ENCODE measurements around the gene CYP2W1.

DNA sequence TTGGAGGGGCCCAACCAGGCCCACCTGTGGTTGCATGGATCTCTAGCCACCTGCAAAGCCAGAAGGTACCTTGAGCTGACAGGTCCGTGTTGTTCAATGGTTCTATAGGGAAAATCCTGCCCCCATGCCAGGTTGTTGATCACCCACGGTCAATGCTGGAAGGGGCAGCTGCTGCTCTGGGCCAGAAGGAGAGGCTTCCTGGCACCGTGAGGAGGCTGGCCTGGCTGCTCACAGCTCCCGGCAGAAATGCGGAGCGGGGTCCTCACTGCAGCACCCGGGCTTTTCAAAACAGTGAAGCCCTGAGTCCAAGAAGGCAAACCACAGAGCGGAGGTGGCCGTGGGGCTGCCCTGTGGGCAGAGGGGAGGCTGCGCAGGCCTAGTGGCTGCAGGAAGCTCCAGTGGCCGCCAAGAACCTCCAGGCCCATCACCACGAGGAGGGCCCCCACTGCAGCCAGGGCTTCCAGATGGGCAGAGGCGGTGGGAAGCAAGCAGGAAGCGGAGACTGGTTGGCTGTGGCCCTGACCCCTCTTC is 36.3 kb downstream of the CYP2W1 start:
- no peak for TF ChIP-seq NR3C1 (IDR thresholded peaks at IDR 0.05)
- no peak for TF ChIP-seq POLR2A (IDR thresholded peaks at IDR 0.05; ENCODE audit: low read length)
- TF ChIP-seq, protein P1, sequence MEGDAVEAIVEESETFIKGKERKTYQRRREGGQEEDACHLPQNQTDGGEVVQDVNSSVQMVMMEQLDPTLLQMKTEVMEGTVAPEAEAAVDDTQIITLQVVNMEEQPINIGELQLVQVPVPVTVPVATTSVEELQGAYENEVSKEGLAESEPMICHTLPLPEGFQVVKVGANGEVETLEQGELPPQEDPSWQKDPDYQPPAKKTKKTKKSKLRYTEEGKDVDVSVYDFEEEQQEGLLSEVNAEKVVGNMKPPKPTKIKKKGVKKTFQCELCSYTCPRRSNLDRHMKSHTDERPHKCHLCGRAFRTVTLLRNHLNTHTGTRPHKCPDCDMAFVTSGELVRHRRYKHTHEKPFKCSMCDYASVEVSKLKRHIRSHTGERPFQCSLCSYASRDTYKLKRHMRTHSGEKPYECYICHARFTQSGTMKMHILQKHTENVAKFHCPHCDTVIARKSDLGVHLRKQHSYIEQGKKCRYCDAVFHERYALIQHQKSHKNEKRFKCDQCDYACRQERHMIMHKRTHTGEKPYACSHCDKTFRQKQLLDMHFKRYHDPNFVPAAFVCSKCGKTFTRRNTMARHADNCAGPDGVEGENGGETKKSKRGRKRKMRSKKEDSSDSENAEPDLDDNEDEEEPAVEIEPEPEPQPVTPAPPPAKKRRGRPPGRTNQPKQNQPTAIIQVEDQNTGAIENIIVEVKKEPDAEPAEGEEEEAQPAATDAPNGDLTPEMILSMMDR (IDR thresholded peaks at IDR 0.05) = no peak
- TF ChIP-seq EP300 (IDR thresholded peaks at IDR 0.05) = no peak
- no peak for TF ChIP-seq CHD2 (IDR thresholded peaks at IDR 0.05; ENCODE audit: low read length, partially characterized antibody)
- TF ChIP-seq, protein P2, sequence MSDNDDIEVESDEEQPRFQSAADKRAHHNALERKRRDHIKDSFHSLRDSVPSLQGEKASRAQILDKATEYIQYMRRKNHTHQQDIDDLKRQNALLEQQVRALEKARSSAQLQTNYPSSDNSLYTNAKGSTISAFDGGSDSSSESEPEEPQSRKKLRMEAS (IDR thresholded peaks at IDR 0.05) = no peak
- TF ChIP-seq NFE2L2 (conservative IDR thresholded peaks at IDR 0.05; ENCODE audit: low read length) = no peak
